ENCODE measurements around the gene CARMIL1. TPM values are rescaled to one million over a fixed set of nuclear protein-coding genes. Genes with fewer than 3 reads are reported as not detected.

CARMIL1 gene
- total RNA-seq, 4 donors from 2014 or later: 11.8 to 23.2 (median 17.1) TPM

DNA sequence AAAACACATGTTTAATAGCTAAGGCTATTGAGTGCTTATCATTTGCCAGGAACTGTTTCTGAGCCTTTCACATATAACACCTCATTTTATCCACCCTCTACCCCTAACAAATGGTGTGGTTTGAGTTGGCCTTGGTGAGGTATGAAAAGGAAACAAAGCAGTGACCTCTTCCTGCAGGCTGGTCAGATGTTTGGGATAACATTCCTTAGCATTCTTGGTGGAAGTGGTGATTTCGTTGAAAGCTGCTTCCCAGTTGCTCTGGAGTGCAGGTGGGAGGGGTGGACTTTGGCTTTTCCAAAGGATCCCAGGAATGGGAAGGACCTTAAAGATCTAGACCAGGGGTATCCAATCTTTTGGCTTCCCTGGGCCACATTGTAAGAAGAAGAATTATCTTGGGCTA lies 41.3 kb downstream of the CARMIL1 start:
- intact Hi-C loops (cut with DNase I; ENCODE audit: low total_unique reads): no loop called here
- no peak overlapping the region for H3K27ac ChIP-seq
- H3K4me1 ChIP-seq: no peaks in the 10 kb centered on the region
- no peak for DNase-seq
- TF ChIP-seq, protein P1, sequence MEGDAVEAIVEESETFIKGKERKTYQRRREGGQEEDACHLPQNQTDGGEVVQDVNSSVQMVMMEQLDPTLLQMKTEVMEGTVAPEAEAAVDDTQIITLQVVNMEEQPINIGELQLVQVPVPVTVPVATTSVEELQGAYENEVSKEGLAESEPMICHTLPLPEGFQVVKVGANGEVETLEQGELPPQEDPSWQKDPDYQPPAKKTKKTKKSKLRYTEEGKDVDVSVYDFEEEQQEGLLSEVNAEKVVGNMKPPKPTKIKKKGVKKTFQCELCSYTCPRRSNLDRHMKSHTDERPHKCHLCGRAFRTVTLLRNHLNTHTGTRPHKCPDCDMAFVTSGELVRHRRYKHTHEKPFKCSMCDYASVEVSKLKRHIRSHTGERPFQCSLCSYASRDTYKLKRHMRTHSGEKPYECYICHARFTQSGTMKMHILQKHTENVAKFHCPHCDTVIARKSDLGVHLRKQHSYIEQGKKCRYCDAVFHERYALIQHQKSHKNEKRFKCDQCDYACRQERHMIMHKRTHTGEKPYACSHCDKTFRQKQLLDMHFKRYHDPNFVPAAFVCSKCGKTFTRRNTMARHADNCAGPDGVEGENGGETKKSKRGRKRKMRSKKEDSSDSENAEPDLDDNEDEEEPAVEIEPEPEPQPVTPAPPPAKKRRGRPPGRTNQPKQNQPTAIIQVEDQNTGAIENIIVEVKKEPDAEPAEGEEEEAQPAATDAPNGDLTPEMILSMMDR (IDR thresholded peaks at IDR 0.05): no peak
- H3K4me3 ChIP-seq: no peak overlapping the region
- H3K9me3 ChIP-seq: no peaks in the 10 kb centered on the region
- H3K27me3 ChIP-seq: no peaks in the 10 kb centered on the region
- H3K36me3 ChIP-seq: no peaks in the 10 kb centered on the region

DNA sequence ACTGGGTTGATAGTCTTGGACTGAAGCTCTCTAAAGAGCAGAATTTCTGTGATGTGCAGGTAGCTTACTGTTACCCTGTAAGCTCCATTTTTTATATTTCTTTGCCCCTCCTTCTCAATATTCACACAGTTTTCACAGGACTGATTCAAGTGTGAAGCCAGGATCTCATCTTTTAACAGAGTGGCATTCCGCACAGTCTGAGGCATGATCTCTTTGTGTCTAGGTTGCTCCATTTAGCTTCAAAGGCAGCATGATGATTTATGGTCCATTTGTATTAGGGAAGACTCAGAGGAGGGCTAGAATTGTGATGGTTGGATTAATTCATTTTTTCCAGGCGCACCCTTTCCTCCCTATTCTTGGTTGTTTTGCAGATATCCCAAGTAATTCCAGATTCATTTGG lies 43.5 kb downstream of the CARMIL1 start:
- no peak for DNase-seq
- no peak for TF ChIP-seq POLR2A (IDR thresholded peaks at IDR 0.05)
- TF ChIP-seq, protein P1 (IDR thresholded peaks at IDR 0.05): no peak

DNA sequence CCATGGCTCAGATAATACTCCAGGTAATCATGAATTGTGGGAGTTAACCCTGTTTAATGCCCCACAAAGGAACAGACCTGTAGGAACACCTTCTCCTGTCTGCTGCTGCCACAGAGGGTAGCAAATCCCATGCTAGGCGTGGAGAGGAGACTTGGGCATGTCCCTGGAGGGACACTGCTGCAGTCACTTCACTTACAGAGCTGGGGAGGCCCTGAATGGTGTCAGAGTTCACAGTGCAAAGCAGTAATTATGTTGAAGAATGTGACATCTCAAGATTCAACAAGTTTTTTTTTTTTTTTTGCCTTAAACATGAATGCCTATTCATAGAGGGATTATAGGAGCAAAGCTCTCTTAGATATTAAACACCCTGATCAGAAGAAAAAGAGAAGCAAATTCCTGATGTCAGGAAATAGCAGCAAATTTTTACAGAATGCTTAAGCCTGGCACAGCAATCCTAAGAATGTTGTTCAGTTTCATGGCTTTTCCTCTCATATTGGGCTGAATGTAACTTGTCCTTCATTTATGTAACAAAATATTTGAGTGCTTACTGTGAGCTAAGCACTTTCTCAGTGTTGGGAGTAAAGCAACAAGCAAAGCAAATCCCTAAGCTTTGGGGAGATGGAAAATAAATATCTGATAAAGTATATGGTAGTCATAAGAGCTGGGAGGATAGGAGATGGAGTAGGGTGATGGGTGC lies 45.0 kb downstream of the CARMIL1 start:
- H3K4me1 ChIP-seq: no peaks in the 10 kb centered on the region
- H3K27ac ChIP-seq: no peak overlapping the region
- H3K9me3 ChIP-seq: no peaks in the 10 kb centered on the region
- no peak overlapping the region for H3K4me3 ChIP-seq
- H3K27me3 ChIP-seq: no peaks in the 10 kb centered on the region
- no peak for TF ChIP-seq POLR2A (IDR thresholded peaks at IDR 0.05)
- TF ChIP-seq, protein P1 (IDR thresholded peaks at IDR 0.05): no peak
- intact Hi-C loops (cut with DNase I; ENCODE audit: low total_unique reads): no loop called here
- no peak for DNase-seq
- no peaks in the 10 kb centered on the region for H3K36me3 ChIP-seq

More for the DNA sequence above, 43.5 kb downstream of the CARMIL1 start:
- Histone ChIP-seq H3K4me1 (no peaks in the 10 kb centered on the region), H3K9me3 (no peaks in the 10 kb centered on the region), H3K27ac (no peak overlapping the region), H3K4me3 (no peak overlapping the region), H3K27me3 (no peaks in the 10 kb centered on the region), H3K36me3 (no peaks in the 10 kb centered on the region)
- intact Hi-C loops (cut with DNase I; ENCODE audit: low total_unique reads): no loop called here

DNA sequence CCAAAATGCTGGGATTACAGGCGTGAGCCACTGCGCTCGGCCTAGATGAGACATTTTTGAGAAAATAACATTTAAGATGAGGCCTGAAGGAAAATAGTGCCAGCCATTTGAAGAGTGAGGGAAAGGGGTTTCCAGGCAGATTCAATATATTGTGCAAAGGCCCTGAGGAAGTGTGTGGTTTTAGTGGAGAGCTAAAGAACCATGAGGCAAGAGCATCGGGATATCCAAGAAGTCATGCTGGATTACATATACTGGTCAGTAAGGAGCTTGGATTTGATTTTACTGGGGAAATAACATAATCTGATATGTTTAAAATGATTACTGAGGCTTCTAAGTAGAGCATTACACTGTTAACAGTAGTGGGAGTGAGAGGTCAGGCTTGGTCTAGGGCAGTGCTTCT lies 47.0 kb downstream of the CARMIL1 start:
- H3K36me3 ChIP-seq: no peaks in the 10 kb centered on the region
- no peak for DNase-seq
- intact Hi-C loops (cut with DNase I; ENCODE audit: low total_unique reads): no loop called here
- H3K4me1 ChIP-seq: no peaks in the 10 kb centered on the region
- no peak overlapping the region for H3K27ac ChIP-seq
- H3K27me3 ChIP-seq: no peaks in the 10 kb centered on the region
- no peak for TF ChIP-seq POLR2A (IDR thresholded peaks at IDR 0.05)
- TF ChIP-seq, protein P1 (IDR thresholded peaks at IDR 0.05): no peak
- no peaks in the 10 kb centered on the region for H3K9me3 ChIP-seq
- H3K4me3 ChIP-seq: no peak overlapping the region

DNA sequence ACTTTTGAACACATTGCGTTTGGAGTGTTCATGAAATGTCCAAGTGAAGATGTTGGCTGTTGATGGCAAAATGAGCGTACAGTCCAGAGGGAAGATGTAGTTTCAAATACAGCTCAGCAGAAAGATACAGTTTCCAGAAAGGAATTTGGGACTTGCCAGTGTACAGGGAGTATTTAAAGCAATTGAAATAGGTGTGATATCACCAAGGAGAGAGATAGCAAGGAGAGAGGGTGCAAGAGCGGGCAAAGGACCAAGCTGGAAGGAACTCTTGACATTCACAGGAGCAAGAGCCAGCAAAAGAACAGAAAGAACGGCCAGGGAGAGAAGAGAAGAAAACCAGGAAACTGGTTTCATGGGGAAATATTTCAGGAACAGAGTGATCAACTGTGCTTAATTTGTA lies 47.8 kb downstream of the CARMIL1 start:
- intact Hi-C loops (cut with DNase I; ENCODE audit: low total_unique reads): no loop called here
- Histone ChIP-seq H3K27me3 (no peaks in the 10 kb centered on the region), H3K4me1 (no peaks in the 10 kb centered on the region), H3K4me3 (no peak overlapping the region), H3K27ac (no peak overlapping the region), H3K9me3 (no peaks in the 10 kb centered on the region), H3K36me3 (no peaks in the 10 kb centered on the region)
- DNase-seq: no peak
- TF ChIP-seq, protein P1 (IDR thresholded peaks at IDR 0.05): no peak
- no peak for TF ChIP-seq POLR2A (IDR thresholded peaks at IDR 0.05)
